PFSK-1 (cell line): ENCODE results near the gene PRCD.

ENCODE experiments used
- FOXP2 ChIP-seq: optimal IDR thresholded peaks from 2 replicates; pipeline ENCODE3; 2011; ENCODE audit warnings: borderline replicate concordance, control low read depth, inconsistent platforms; ENCODE audit not compliant: insufficient read depth; ENCODE audit errors: extremely low read length, extremely low read depth
- POLR2AphosphoS5 ChIP-seq: IDR thresholded peaks from 2 replicates; pipeline ENCODE4 v1.6.1; 2012; ENCODE audit warnings: low read depth, mild to moderate bottlenecking, control low read depth, low read length, moderate library complexity
- SIN3A ChIP-seq: IDR thresholded peaks from 2 replicates; pipeline ENCODE4 v1.6.1; 2012; ENCODE audit warnings: mild to moderate bottlenecking, low read length, moderate library complexity, borderline replicate concordance; ENCODE audit not compliant: insufficient read depth
- TAF1 ChIP-seq: IDR thresholded peaks from 2 replicates; pipeline ENCODE4 v1.6.1; 2012; ENCODE audit warnings: low read length, control low read depth, borderline replicate concordance; ENCODE audit not compliant: insufficient read depth
- TF ChIP-seq, protein P1 (sequence below), 2 experiments: IDR thresholded peaks; 2 replicates each; pipeline versions ENCODE4 v1.6.1 to v1.8.0; 2011 to 2012; ENCODE audit warnings: low read depth in 2 of 2, low read length in 2 of 2, control low read depth in 1 of 2, inconsistent platforms in 1 of 2, mild to moderate bottlenecking in 1 of 2, moderate library complexity in 1 of 2; ENCODE audit not compliant: insufficient read depth in 1 of 2

PRCD gene

GRCh38 chr17:76543826-76544545 is 4.1 kb downstream of the PRCD start:
- TF ChIP-seq SIN3A: peak; percentile 74; the same call in 1 of the 2 replicates
- TF ChIP-seq, protein P1, sequence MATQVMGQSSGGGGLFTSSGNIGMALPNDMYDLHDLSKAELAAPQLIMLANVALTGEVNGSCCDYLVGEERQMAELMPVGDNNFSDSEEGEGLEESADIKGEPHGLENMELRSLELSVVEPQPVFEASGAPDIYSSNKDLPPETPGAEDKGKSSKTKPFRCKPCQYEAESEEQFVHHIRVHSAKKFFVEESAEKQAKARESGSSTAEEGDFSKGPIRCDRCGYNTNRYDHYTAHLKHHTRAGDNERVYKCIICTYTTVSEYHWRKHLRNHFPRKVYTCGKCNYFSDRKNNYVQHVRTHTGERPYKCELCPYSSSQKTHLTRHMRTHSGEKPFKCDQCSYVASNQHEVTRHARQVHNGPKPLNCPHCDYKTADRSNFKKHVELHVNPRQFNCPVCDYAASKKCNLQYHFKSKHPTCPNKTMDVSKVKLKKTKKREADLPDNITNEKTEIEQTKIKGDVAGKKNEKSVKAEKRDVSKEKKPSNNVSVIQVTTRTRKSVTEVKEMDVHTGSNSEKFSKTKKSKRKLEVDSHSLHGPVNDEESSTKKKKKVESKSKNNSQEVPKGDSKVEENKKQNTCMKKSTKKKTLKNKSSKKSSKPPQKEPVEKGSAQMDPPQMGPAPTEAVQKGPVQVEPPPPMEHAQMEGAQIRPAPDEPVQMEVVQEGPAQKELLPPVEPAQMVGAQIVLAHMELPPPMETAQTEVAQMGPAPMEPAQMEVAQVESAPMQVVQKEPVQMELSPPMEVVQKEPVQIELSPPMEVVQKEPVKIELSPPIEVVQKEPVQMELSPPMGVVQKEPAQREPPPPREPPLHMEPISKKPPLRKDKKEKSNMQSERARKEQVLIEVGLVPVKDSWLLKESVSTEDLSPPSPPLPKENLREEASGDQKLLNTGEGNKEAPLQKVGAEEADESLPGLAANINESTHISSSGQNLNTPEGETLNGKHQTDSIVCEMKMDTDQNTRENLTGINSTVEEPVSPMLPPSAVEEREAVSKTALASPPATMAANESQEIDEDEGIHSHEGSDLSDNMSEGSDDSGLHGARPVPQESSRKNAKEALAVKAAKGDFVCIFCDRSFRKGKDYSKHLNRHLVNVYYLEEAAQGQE (IDR thresholded peaks at IDR 0.05; ENCODE audit: insufficient read depth in 1 of 2, low read depth in 2 of 2, low read length in 2 of 2): peak in 1 of 2 experiments; percentile 32; a peak in 1 of 4 replicates
- no peak for TF ChIP-seq TAF1
- TF ChIP-seq FOXP2: no peak
- TF ChIP-seq POLR2AphosphoS5: no peak

- TF ChIP-seq FOXP2 (peak; percentile 30), TAF1 (no peak)
These were observed 4.9 kb downstream of the PRCD start for GRCh38 chr17:76544546-76545365.

GRCh38 chr17:76545918-76546555 is 6.2 kb downstream of the PRCD start:
- TF ChIP-seq TAF1: no peak
- no peak for TF ChIP-seq SIN3A
- TF ChIP-seq, protein P1 (IDR thresholded peaks at IDR 0.05; ENCODE audit: insufficient read depth in 1 of 2, low read depth in 2 of 2, low read length in 2 of 2): no peak
- TF ChIP-seq POLR2AphosphoS5: no peak
- TF ChIP-seq FOXP2: no peak

DNA sequence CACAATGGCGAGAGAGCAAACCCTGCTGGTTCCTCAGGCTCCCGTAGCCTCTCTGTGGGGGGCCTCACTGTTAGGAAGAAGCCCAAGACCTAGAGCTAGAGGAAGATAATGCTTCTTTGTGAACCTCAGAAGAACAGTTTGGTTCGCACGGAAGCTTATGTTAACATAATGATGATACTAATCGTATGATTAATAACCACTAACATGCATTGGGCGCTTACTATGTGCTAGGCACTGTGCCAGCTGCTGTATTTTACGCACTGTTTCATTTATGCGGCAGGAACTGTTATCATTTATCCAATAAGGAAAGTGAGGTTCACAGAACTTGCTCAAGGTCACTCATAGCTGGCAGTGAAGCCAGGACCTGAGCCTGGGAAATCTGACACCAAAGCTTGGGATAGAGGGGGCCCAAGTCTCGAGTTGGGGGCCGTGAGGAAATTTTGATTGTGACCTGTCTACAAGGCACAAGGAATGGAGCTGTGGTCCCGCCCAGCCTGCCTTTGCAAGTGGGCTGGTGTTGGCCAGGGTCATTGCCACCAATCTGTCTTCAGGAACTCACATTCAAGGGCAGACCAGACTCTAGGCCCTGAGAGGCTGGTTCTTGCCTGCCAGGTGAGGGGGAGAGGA is 6.8 kb downstream of the PRCD start:
- no peak for TF ChIP-seq SIN3A
- no peak for TF ChIP-seq POLR2AphosphoS5
- no peak for TF ChIP-seq TAF1
- TF ChIP-seq, protein P1 (IDR thresholded peaks at IDR 0.05; ENCODE audit: insufficient read depth in 1 of 2, low read depth in 2 of 2, low read length in 2 of 2): no peak
- TF ChIP-seq FOXP2: no peak

GRCh38 chr17:76547183-76547641 is 7.4 kb downstream of the PRCD start:
- TF ChIP-seq POLR2AphosphoS5 (no peak), TAF1 (no peak), FOXP2 (no peak), SIN3A (no peak)
- TF ChIP-seq, protein P1 (IDR thresholded peaks at IDR 0.05; ENCODE audit: insufficient read depth in 1 of 2, low read depth in 2 of 2, low read length in 2 of 2): no peak
